Aorta (tissue), 5 donors: ENCODE results near the gene XAB2. TPM values are rescaled to one million over a fixed set of nuclear protein-coding genes. Genes with fewer than 3 reads are reported as not detected.
A peak's percentile ranks its signal among the peaks of the same experiment; 100 is the strongest.

Experiments used
- ATAC-seq: fragments of 200-7000 bp; cut with Tn5 transposase; one replicate; pipeline ENCODE4 v1.9.1; 2022; ENCODE audit warnings: moderate library complexity; ENCODE audit not compliant: low FRiP score
- DNase-seq, 2 donors: peaks; one replicate each; pipeline ENCODE4 v3.0.0-alpha.2; 2020
- H3K27ac ChIP-seq, 2 donors: one replicate each; pipeline ENCODE4 v1.5.1; 2013; ENCODE audit warnings: low read length in 2 of 2, mild to moderate bottlenecking in 2 of 2, moderate library complexity in 2 of 2, control low read depth in 1 of 2, inconsistent platforms in 1 of 2, low read depth in 1 of 2
- H3K27me3 ChIP-seq, 2 donors: one replicate each; pipeline ENCODE4 v1.6.1; 2013; ENCODE audit warnings: control low read depth in 1 of 2, low read length in 1 of 2, mild to moderate bottlenecking in 1 of 2, moderate library complexity in 1 of 2; ENCODE audit not compliant: insufficient read depth in 2 of 2, control insufficient read depth in 1 of 2
- H3K36me3 ChIP-seq, 2 donors: one replicate each; pipeline ENCODE4 v1.6.1; 2013; ENCODE audit warnings: control low read depth in 1 of 2, low read length in 1 of 2, mild to moderate bottlenecking in 1 of 2; ENCODE audit not compliant: insufficient read depth in 2 of 2, control insufficient read depth in 1 of 2
- H3K4me1 ChIP-seq, 2 donors: one replicate each; pipeline ENCODE4 v1.6.1; 2013; ENCODE audit warnings: low read length in 2 of 2, control low read depth in 1 of 2, mild to moderate bottlenecking in 1 of 2, moderate library complexity in 1 of 2; ENCODE audit not compliant: insufficient read depth in 2 of 2, control insufficient read depth in 1 of 2
- H3K4me3 ChIP-seq, 2 donors: one replicate each; pipeline ENCODE4 v1.5.1; 2013; ENCODE audit warnings: low read length in 2 of 2, control low read depth in 1 of 2, mild to moderate bottlenecking in 1 of 2
- H3K9me3 ChIP-seq: one replicate; pipeline ENCODE4 v1.6.1; 2013; ENCODE audit warnings: mild to moderate bottlenecking, low read length; ENCODE audit not compliant: control insufficient read depth
- WGBS, 2 donors: extraction: QIAGEN DNeasy Blood & Tissue Kit; methylation state at CpG; one replicate each; pipeline ENCODE4 v1.1.7; 2013; 5-methylcytosine and 5-hydroxymethylcytosine counted together
- intact Hi-C, 2 donors: fragments of 100-400 bp; cut with DNase I; formaldehyde crosslinking; loops; one replicate each; pipeline versions ENCODE4 v1.14.2 to v1.15.0; 2022
- polyA plus RNA-seq, 2 donors: library from polyadenylated mRNA; stranded (reverse); fragments of 200-250 nt; gene quantifications; one replicate each; pipeline ENCODE4 v1.2.3, GENCODE V29; 2013
- total RNA-seq, 2 donors: library from RNA; stranded (reverse); fragmentation: NEBNext Ultra II Directional; extraction: Animal tissue kit (Norgen Biotek cat#: 25700); gene quantifications; one replicate each; pipeline ENCODE4 v1.2.1, GENCODE V29; 2021
- donor health status: healthy with polysubstance abuse.
- donor health status: Bipolar disorder and iron deficiency.
- donor health status: DM: no; HTN: no; CAD: no.
- donor health status: DM: no; HTN: no; CAD: no.
- donor health status: DM: yes; HTN: yes; CAD: no.

Gene XAB2
- total and polyA plus RNA-seq, 4 donors = 17.0 to 93.8 (median 29.7) TPM

DNA sequence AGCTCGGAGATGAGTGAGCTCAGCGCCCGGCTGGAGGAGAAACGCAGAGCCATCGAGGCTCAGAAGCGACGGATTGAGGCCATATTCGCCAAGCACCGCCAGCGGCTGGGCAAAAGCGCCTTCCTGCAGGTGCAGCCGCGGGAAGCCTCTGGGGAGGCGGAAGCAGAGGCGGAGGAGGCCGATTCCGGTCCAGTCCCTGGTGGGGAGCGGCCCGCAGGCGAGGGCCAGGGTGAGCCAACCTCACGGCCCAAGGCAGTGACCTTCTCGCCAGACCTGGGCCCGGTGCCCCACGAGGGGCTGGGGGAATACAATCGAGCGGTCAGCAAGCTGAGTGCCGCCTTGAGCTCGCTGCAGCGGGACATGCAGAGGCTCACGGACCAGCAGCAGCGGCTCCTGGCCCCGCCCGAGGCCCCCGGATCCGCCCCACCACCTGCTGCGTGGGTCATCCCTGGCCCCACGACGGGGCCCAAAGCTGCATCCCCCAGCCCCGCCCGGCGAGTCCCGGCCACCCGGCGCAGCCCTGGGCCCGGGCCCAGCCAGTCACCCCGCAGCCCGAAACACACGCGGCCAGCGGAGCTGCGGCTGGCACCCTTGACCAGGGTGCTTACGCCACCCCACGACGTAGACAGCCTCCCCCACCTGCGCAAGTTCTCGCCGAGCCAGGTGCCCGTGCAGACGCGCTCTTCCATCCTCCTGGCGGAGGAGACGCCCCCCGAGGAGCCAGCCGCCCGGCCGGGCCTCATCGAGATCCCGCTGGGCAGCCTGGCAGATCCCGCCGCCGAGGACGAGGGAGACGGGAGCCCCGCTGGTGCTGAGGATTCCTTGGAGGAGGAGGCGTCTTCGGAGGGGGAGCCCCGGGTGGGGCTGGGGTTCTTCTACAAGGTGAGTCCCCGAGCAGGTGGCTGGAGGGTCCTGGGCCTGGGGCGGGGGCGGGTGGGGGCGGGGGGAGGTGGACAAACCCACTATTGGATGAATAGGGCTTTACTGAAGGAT lies 16.8 kb downstream of the XAB2 start:
- DNase-seq (no peak), ATAC-seq (no peak)
- intact Hi-C loops = no loop called here
- WGBS, 2 donors = 91% methylated on average over 76 to 81 of the region's 81 CpGs
- H3K27me3 ChIP-seq = no peaks in the 10 kb centered on the region
- no peak overlapping the region for H3K4me3 ChIP-seq
- H3K27ac ChIP-seq = no peak overlapping the region
- H3K36me3 ChIP-seq = no peaks in the 10 kb centered on the region
- no peaks in the 10 kb centered on the region for H3K9me3 ChIP-seq
- no peaks in the 10 kb centered on the region for H3K4me1 ChIP-seq

DNA sequence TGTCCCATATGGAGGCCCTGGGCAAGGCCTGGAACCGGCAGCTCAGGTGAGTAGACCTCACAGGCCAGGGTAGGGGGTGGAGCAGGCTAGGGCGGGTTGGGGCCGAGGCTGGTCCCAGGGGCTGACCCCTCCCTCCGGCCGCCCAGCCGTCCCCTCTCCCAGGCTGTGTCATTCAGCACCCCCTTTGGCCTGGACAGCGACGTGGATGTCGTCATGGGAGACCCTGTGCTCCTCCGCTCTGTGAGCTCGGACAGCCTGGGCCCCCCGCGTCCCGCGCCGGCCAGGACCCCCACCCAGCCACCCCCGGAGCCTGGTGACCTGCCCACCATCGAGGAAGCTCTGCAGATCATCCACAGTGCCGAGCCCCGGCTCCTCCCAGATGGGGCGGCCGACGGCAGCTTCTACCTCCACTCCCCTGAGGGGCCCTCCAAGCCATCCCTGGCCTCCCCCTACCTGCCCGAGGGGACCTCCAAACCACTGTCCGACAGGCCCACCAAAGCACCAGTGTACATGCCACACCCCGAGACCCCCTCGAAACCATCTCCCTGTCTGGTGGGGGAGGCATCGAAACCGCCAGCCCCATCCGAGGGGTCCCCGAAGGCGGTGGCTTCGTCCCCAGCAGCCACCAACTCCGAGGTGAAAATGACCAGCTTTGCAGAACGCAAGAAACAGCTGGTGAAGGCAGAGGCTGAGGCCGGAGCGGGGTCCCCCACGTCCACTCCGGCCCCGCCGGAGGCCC lies 17.6 kb downstream of the XAB2 start:
- no peaks in the 10 kb centered on the region for H3K36me3 ChIP-seq
- H3K4me3 ChIP-seq = no peak overlapping the region
- no peaks in the 10 kb centered on the region for H3K27me3 ChIP-seq
- ATAC-seq (peak; percentile 5), DNase-seq (no peak)
- no peaks in the 10 kb centered on the region for H3K4me1 ChIP-seq
- WGBS, 2 donors = 78% methylated on average over 38 to 41 of the region's 41 CpGs
- no peak overlapping the region for H3K27ac ChIP-seq
- H3K9me3 ChIP-seq = no peaks in the 10 kb centered on the region
- intact Hi-C loops = no loop called here

DNA sequence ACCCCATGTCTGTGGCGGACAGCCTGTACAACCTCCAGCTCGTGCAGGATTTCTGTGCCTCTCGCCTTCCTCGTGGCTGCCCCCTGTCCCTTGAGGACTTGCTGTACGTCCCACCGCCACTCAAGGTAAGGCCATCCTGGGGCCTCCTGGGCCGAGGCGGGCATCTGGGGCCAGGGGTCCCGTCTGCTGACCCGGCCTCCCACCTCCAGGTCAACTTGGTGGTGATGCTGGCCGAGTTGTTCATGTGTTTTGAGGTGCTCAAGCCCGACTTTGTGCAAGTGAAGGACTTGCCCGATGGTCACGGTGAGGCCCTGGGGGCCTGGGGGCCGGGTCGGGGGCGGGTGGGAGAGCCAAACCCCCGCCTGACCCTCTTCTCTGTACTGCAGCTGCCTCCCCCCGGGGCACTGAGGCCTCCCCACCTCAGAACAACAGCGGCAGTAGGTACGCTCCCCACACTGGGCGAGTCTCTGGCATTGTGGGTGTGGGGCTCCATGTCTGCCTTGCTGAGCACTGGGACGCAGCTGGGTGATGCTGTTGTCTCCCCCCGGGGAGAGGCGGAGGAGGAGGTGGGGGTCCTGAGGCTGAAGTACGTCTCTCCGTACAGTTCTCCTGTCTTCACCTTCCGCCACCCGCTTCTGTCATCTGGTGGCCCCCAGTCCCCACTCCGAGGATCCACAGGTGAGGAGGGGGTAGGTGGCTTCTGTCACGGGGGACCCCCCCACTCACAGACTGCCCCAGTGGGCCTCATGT lies 18.7 kb downstream of the XAB2 start:
- no peak overlapping the region for H3K4me3 ChIP-seq
- no peak overlapping the region for H3K27ac ChIP-seq
- no peaks in the 10 kb centered on the region for H3K9me3 ChIP-seq
- 80 to 85% methylated on average over 31 of the region's 31 CpGs for WGBS, 2 donors
- no peaks in the 10 kb centered on the region for H3K4me1 ChIP-seq
- H3K36me3 ChIP-seq = no peaks in the 10 kb centered on the region
- DNase-seq = no peak
- ATAC-seq = no peak
- H3K27me3 ChIP-seq = no peaks in the 10 kb centered on the region
- intact Hi-C loops = no loop called here

DNA sequence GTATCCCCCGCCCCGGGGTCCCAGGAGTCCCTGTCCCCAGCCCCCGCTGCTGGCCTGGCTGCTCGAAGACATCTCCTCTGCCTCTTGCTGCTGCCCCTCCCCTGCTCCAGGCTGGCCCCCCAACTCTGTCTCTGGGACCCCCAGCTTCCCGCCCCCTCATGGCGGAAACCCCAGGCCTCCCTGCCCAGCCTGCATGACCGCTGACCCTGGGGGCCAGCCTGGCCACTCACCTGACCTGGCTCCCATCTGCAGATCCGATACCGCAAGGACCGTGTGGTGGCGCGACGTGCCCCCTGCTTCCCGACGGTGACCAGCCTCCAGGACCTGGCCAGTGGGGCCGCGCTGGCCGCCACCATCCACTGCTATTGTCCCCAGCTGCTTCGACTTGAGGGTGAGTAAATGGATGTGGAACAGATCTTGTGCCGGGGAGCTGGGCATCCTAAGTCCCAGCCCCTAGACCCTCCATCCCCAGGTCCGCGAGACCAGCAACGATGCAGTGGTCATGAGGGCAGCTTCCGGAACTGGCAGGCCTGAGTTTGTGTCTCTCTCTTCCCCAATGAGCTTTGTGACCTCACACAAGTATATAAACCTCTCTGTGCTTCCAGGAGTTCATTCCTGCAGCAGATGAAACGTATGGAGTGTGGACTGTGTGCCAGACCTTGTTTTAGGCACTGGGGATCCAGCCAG lies 21.3 kb downstream of the XAB2 start:
- 88% methylated on average over 23 to 25 of the region's 25 CpGs for WGBS, 2 donors
- DNase-seq = no peak
- Histone ChIP-seq H3K27me3 (no peaks in the 10 kb centered on the region), H3K27ac (no peak overlapping the region), H3K4me3 (no peak overlapping the region), H3K36me3 (no peaks in the 10 kb centered on the region), H3K9me3 (no peaks in the 10 kb centered on the region), H3K4me1 (no peaks in the 10 kb centered on the region)
- no peak for ATAC-seq
- intact Hi-C loops = no loop called here

DNA sequence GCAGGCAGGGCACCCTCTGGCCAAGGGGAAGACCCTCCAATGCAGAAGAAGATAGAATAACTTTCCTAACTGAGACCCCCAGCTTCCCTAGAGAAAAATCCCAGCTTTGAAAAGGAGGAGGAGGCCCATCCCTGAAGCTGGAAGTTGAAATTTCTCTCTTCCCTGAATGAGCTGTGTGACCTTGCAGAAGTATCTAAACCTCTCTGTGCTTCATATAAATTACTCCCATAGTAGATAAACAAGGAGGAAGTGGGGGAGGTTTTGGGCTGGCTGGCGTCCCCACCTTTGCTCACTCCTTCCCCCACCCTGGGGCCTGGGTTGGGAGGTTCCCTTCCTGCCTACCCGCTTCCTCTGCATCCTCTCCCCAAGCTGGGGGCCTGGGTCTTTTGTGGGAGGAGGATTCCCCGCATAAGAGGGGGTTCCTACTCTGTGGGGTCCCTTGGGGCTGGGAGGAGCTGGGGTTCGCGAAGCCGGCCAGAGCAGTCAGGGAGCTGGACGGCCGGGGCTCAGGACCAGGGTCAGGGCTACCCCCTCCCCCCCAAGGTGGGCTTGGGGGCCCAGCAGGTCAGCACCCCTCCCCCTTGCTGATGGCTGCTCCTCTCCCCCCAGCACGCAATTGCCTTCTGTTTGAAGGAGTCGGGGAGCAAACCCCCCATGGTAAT lies 22.0 kb downstream of the XAB2 start:
- no peak for DNase-seq
- Histone ChIP-seq H3K4me3 (no peak overlapping the region), H3K36me3 (no peaks in the 10 kb centered on the region), H3K27me3 (no peaks in the 10 kb centered on the region), H3K9me3 (no peaks in the 10 kb centered on the region), H3K27ac (no peak overlapping the region), H3K4me1 (no peaks in the 10 kb centered on the region)
- intact Hi-C loops = no loop called here
- no peak for ATAC-seq
- 75 to 85% methylated on average over 9 to 10 of the region's 10 CpGs for WGBS, 2 donors

DNA sequence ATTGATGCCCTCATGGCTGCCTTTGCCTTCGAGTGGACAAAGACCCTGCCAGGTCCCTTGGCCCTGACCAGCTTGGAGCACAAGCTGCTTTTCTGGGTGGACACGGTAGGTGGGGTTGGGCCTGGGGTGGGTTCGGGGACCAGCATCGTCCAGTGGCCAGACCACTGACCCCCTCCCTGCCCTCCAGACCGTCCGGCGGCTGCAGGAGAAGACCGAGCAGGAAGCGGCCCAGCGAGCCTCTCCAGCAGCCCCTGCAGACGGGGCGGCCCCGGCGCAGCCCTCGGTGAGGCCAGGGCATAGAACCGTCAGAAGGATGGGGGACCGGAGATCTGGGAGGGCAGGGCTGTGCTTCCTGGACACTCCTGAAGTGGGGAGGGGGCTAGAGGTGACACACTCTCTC lies 23.1 kb downstream of the XAB2 start:
- Histone ChIP-seq H3K27ac (no peak overlapping the region), H3K36me3 (no peaks in the 10 kb centered on the region), H3K4me1 (no peaks in the 10 kb centered on the region), H3K4me3 (no peak overlapping the region), H3K9me3 (no peaks in the 10 kb centered on the region), H3K27me3 (no peaks in the 10 kb centered on the region)
- ATAC-seq = no peak
- intact Hi-C loops = no loop called here
- WGBS, 2 donors = 78 to 84% methylated on average over 15 to 17 of the region's 17 CpGs
- no peak for DNase-seq

DNA sequence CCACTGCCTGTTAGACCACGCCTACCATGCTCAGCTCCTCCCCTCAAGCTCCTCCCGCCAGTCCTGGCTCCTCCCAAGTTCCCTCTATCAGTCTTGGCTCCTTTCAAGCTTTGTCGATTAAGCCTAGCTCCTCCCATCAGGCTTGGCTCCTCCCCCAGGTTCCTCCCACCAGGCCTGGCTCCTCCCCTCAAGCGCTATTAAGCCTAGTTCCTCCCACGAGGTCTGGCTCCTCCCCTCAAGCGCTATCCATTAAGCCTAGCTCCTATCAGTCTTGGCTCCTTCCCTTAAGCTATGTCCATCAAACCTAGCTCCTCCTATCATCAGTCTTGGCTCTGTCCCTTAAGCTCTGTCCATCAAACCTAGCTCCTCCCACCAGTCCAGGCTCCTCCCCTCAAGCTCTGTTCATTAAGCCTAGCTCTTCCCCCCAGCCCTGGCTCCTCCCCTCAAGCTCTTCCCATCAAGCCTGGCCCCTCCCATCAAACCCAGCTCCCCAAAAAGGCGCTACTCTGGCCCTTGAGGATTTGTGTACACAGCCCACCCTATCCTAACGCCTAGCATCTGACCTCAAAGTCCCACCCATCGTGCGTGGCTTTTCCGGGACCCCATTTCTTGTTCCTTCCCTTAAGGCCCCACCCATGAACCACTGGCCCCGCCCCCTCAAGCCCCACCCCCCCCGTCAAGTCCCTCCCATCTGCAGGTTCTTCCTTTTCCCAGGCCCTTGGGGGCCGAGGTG lies 23.7 kb downstream of the XAB2 start:
- Histone ChIP-seq H3K27ac (no peak overlapping the region), H3K36me3 (no peaks in the 10 kb centered on the region), H3K4me3 (no peak overlapping the region), H3K4me1 (no peaks in the 10 kb centered on the region), H3K9me3 (no peaks in the 10 kb centered on the region), H3K27me3 (no peaks in the 10 kb centered on the region)
- no peak for DNase-seq
- intact Hi-C loops = no loop called here
- WGBS, 2 donors = 60 to 66% methylated on average over 14 of the region's 14 CpGs
- ATAC-seq = no peak
